ENCODE data around the gene HEBP1.

GRCh38 chr12:12964255-12964654 lies 35.8 kb downstream of the HEBP1 start:
- no peak for TF ChIP-seq CTCF (optimal IDR thresholded peaks at IDR 0.05 in 1 of 3, IDR thresholded peaks at IDR 0.05 in 1 of 3, conservative IDR thresholded peaks at IDR 0.05 in 1 of 3; ENCODE audit: extremely low read depth in 1 of 3, insufficient read depth in 2 of 3, low read length in 3 of 3)
- TF ChIP-seq EZH2 (IDR thresholded peaks at IDR 0.05; ENCODE audit: low read length), result no peak
